ENCODE results near the gene MGA.

GRCh38 chr15:41661078-41661517, 893 bp downstream of the MGA start:
- no peak for TF ChIP-seq CTCF (IDR thresholded peaks at IDR 0.05; ENCODE audit: insufficient read depth, low read depth, low read length)
- TF ChIP-seq EZH2 (IDR thresholded peaks at IDR 0.05; ENCODE audit: insufficient read depth, low read length): no peak

Measured in astrocyte (in vitro differentiated cells and primary cell).